Ishikawa (cell line): Measurements from ENCODE around the gene TSPAN31.

Experiments used
- CEBPB ChIP-seq: IDR thresholded peaks from 2 replicates; pipeline ENCODE4 v1.6.1; 2012
- CREB1 ChIP-seq: IDR thresholded peaks from 2 replicates; pipeline ENCODE4 v1.6.1; 2012; ENCODE audit warnings: low read depth
- EGR1 ChIP-seq: IDR thresholded peaks from 2 replicates; pipeline ENCODE4 v1.6.1; 2012
- EP300 ChIP-seq: IDR thresholded peaks from 2 replicates; pipeline ENCODE4 v1.6.1; 2012; ENCODE audit warnings: borderline replicate concordance
- FOXM1 ChIP-seq: IDR thresholded peaks from 2 replicates; pipeline ENCODE4 v1.6.1; 2012; ENCODE audit warnings: low read depth, borderline replicate concordance
- NFIC ChIP-seq: IDR thresholded peaks from 2 replicates; pipeline ENCODE4 v1.6.1; 2012
- RAD21 ChIP-seq: IDR thresholded peaks from 2 replicates; pipeline ENCODE4 v1.6.1; 2012; ENCODE audit warnings: low read depth
- TAF1 ChIP-seq: IDR thresholded peaks from 2 replicates; pipeline ENCODE4 v1.6.1; 2012; ENCODE audit warnings: low read depth, mild to moderate bottlenecking
- TCF12 ChIP-seq: IDR thresholded peaks from 2 replicates; pipeline ENCODE4 v1.6.1; 2012; ENCODE audit warnings: low read depth
- TEAD4 ChIP-seq: IDR thresholded peaks from 2 replicates; pipeline ENCODE4 v1.6.1; 2012
- YY1 ChIP-seq: IDR thresholded peaks from 2 replicates; pipeline ENCODE4 v1.6.1; 2012; ENCODE audit warnings: low read depth
- ZBTB7A ChIP-seq: IDR thresholded peaks from 2 replicates; pipeline ENCODE4 v1.6.1; 2012; ENCODE audit warnings: low read depth
- TF ChIP-seq, protein P1 (sequence below): IDR thresholded peaks from 2 replicates; pipeline ENCODE4 v1.6.1; 2012
- TF ChIP-seq, protein P2 (sequence below): IDR thresholded peaks from 2 replicates; pipeline ENCODE4 v1.6.1; 2012
- TF ChIP-seq, protein P3 (sequence below): IDR thresholded peaks from 2 replicates; pipeline ENCODE4 v1.6.1; 2012; ENCODE audit warnings: low read depth, mild to moderate bottlenecking

The TSPAN31 gene, protein sequence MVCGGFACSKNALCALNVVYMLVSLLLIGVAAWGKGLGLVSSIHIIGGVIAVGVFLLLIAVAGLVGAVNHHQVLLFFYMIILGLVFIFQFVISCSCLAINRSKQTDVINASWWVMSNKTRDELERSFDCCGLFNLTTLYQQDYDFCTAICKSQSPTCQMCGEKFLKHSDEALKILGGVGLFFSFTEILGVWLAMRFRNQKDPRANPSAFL

DNA sequence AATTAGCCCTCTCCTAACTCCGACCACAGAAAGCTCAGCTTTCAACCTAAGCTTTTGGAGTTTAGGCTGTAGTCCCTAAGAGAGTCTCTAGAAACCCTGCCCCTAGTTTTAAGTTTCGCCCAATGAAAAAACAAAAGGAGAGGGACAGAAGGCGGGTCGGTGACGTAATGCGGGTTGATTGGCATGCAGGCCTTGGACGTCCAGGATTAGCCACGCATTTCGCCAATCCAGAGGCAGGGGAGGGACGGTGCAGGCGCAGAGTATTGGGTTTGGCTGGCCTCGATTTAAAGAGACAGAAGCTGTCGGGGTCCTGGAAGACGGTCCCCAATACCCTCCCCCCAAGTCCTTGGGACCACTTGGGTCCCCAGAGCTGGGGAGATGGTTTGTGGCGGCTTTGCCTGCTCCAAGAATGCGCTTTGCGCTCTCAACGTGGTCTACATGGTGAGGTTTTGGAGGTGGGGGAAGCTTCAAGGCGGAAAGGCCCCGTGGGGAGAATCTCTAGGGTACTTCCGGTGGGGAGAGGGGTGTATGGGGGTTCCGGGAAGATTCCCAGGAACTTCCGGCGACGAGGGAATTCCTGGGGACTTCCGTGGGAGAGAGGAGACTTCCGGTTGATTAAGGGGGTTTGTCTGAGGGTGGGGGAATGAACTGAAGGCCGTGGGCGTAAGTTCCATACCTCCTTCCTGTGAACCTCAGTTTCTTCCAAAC is at the start of gene TSPAN31:
Gene TSPAN31 (plus strand): TSS at position 263 of the 708 bp plus-strand sequence. CDS start 116 bp downstream, at position 379.
- TF ChIP-seq NFIC (peak; percentile 55; the same call in 1 of the 2 replicates), CEBPB (no peak), TCF12 (peak; percentile 19; the same call in 1 of the 2 replicates), EP300 (0 out of 2 replicates have a peak, but pooled peaks have one; percentile 5), YY1 (0 out of 2 replicates have a peak, but pooled peaks have one; percentile 12), FOXM1 (peak; percentile 36; the same call in 1 of the 2 replicates), TAF1 (no peak; the same call in 1 of the 2 replicates), RAD21 (no peak), CREB1 (peak; percentile 55; the same call in 1 of the 2 replicates), ZBTB7A (peak; percentile 91), EGR1 (peak; percentile 60; the same call in 1 of the 2 replicates), TEAD4 (peak; percentile 39)
- TF ChIP-seq, protein P1, sequence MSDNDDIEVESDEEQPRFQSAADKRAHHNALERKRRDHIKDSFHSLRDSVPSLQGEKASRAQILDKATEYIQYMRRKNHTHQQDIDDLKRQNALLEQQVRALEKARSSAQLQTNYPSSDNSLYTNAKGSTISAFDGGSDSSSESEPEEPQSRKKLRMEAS = peak; percentile 87
- TF ChIP-seq, protein P2, sequence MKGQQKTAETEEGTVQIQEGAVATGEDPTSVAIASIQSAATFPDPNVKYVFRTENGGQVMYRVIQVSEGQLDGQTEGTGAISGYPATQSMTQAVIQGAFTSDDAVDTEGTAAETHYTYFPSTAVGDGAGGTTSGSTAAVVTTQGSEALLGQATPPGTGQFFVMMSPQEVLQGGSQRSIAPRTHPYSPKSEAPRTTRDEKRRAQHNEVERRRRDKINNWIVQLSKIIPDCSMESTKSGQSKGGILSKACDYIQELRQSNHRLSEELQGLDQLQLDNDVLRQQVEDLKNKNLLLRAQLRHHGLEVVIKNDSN = no peak
- TF ChIP-seq, protein P3, sequence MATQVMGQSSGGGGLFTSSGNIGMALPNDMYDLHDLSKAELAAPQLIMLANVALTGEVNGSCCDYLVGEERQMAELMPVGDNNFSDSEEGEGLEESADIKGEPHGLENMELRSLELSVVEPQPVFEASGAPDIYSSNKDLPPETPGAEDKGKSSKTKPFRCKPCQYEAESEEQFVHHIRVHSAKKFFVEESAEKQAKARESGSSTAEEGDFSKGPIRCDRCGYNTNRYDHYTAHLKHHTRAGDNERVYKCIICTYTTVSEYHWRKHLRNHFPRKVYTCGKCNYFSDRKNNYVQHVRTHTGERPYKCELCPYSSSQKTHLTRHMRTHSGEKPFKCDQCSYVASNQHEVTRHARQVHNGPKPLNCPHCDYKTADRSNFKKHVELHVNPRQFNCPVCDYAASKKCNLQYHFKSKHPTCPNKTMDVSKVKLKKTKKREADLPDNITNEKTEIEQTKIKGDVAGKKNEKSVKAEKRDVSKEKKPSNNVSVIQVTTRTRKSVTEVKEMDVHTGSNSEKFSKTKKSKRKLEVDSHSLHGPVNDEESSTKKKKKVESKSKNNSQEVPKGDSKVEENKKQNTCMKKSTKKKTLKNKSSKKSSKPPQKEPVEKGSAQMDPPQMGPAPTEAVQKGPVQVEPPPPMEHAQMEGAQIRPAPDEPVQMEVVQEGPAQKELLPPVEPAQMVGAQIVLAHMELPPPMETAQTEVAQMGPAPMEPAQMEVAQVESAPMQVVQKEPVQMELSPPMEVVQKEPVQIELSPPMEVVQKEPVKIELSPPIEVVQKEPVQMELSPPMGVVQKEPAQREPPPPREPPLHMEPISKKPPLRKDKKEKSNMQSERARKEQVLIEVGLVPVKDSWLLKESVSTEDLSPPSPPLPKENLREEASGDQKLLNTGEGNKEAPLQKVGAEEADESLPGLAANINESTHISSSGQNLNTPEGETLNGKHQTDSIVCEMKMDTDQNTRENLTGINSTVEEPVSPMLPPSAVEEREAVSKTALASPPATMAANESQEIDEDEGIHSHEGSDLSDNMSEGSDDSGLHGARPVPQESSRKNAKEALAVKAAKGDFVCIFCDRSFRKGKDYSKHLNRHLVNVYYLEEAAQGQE = no peak

DNA sequence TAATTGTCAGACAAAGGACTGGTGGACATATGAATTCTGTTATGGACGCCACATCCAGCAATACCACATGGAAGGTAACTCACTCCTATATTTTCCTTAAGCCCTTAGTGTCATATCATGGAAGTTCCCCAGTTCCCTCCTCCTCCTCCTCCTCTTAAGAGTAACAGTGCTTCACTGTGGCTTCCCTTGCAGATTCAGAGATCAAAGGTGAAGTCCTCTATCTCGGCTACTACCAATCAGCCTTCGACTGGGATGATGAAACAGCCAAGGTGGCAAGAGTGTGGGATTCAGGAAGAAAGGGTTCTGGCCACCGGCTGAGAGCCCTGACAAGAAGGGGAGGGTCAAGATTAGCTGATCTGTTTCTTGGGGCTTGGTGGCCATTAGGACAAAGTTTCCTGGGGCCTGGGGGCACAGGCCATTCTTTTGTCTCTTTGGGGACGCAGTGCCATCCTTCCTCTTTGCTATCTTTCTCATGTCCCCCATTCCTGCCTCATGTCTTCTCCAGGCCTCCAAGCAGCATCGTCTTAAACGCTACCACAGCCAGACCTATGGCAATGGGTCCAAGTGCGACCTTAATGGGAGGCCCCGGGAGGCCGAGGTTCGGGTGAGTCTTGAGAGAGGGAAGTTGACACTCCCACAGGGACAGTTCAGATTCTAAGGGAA is 48.9 kb upstream of the TSPAN31 start:
- TF ChIP-seq EGR1 = no peak
- TF ChIP-seq EP300 = no peak
- TF ChIP-seq ZBTB7A = no peak
- TF ChIP-seq TEAD4 = no peak
- no peak for TF ChIP-seq NFIC
- TF ChIP-seq FOXM1 = no peak

DNA sequence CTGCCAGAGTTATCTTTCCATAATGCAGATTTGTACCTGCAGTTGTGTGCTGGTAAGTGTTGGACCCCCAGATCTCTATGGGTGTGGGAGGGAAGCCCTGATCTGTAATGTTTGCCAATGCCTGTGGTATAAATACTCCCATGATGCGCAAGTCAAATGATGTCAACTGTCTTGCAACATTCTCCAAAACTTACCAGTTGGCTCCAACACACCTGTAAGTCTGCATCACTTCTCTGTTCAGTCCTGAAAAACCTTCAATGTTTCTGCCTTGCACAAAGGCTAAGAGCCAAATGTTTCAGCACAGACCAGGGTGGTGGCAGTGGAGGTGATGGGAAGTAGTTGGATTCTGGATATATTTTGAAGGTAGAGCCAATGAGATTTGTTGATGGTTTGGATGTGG is 47.8 kb upstream of the TSPAN31 start:
- TF ChIP-seq NFIC = no peak

DNA sequence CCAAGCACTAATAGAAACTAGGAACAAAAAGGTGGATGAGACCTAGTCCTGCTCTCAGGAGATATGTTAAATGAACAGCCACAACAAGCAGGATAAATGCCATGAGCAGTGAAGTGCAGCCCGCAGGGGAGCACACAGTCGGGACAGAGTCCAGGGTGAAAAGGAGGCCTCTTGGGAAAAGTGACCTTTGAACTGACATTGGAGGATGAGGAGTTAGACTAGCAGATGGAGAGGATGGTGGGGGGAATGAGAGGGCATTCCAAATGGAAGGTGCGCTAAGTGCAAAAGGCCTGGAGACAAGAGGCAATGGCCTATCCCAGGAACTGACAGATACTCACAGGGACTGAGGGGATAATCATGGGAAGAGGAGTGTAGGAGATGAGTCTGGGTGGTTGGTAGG is 46.4 kb upstream of the TSPAN31 start:
- no peak for TF ChIP-seq EGR1
- TF ChIP-seq RAD21 = no peak
- TF ChIP-seq FOXM1 = no peak
- no peak for TF ChIP-seq NFIC
- TF ChIP-seq, protein P1 = no peak

DNA sequence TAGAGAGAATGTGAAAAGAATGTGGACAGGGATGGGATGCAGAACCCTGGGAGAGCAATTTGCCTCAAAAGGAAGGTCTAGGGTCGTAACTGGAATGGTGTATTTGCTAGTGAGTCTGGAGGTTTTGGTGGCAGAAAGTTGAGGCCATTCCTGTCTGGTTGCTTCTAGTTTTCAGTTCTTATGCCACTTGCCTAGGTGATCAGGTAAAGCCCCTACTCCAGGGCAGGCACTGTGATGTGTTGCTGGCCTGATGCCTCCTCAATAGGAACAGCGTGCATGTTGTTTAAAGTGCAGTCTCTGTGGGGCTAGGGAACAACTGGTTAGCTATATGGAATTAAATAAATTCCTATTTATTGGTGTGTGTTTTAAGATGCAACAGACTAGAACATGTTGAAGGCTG is 44.5 kb upstream of the TSPAN31 start:
- no peak for TF ChIP-seq TEAD4

DNA sequence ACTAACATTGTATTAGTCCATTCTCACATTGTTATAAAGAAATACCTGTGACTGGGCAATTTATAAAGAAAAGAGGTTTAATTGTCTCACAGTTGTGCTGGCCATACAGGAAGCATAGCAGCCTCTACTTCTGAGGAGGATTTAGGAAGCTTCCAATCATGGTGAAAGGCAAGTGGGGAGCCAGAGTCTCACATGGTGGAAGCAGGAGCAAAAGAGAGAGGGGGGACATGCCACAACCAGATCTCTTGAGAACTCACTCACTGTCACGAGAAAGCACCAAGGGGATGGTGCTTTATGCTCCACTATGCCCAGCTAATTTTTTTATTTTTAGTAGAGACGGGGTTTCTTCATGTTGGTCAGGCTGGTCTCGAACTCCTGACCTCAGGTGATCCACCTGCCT is 37.6 kb upstream of the TSPAN31 start:
- no peak for TF ChIP-seq ZBTB7A
- TF ChIP-seq YY1 = no peak
- TF ChIP-seq, protein P2 = no peak
- TF ChIP-seq, protein P3 = no peak
- no peak for TF ChIP-seq FOXM1
- TF ChIP-seq RAD21 = no peak
